ENCODE results near the gene PSG5.
"Not testable (repeated sequence)": the region's sequence is repeated elsewhere in the genome, so short reads cannot be mapped to it uniquely, and the experiment has no call there.

DNA sequence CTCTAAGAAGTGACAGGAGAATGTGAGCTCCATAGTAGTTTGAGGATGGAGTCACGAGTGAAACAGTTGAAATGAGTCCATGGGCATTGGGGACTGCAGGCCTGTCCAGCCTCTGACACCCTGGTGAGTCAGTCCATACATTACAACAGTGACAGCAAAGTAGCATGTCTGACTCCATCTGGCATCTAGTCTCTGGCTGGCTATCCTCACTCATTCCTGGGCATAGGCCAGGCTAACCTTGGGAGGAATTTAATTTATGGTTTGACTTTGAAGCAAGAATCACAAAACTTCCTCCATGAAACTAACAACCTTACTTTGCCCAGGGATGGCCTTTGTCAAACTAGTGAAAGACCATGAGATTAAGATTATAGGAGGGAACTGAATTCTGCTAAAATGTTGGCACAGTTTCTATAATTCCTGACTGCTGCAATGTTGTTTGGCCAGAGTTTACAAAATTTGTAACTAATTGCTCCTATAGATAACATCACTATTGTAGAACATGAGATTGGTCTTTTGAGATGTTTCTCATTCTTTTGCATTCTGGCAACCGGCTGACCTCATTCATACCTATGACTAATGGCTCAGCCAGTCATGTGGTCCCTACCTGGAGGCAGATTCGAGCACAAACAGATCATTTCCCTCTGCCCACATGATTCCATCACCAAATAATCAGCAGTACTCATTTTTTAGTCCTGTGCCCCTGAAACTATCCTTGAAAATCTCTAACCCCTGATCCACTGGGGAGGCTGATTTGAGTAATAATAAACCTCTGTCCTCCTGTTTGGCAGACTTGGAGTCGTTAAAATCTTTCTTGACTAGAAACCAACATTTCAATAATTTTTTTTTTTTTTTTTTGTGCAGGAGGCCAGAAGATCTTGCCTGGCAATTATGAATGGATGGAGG lies 4.2 kb downstream of the PSG5 start:
- TF ChIP-seq POLR2A (IDR thresholded peaks at IDR 0.05), result not testable (repeated sequence)
- TF ChIP-seq, protein P1, sequence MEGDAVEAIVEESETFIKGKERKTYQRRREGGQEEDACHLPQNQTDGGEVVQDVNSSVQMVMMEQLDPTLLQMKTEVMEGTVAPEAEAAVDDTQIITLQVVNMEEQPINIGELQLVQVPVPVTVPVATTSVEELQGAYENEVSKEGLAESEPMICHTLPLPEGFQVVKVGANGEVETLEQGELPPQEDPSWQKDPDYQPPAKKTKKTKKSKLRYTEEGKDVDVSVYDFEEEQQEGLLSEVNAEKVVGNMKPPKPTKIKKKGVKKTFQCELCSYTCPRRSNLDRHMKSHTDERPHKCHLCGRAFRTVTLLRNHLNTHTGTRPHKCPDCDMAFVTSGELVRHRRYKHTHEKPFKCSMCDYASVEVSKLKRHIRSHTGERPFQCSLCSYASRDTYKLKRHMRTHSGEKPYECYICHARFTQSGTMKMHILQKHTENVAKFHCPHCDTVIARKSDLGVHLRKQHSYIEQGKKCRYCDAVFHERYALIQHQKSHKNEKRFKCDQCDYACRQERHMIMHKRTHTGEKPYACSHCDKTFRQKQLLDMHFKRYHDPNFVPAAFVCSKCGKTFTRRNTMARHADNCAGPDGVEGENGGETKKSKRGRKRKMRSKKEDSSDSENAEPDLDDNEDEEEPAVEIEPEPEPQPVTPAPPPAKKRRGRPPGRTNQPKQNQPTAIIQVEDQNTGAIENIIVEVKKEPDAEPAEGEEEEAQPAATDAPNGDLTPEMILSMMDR (IDR thresholded peaks at IDR 0.05), result not testable (repeated sequence)
